SJCRH30 (cell line): ENCODE measurements around the gene HCN1. TPM values are rescaled to one million over a fixed set of nuclear protein-coding genes. Genes with fewer than 3 reads are reported as not detected.

Experiments
- DNase-seq, 2 experiments: peaks; one replicate each; pipeline ENCODE4 v3.0.0-alpha.2; 2015 to 2020
- H3K27ac ChIP-seq: fragments of 250-450 bp; sonication (Bioruptor Pico); 2 replicates; pipeline ENCODE4 v1.5.1; 2020; ENCODE audit warnings: mild to moderate bottlenecking, moderate library complexity
- H3K27me3 ChIP-seq: fragments of 250-450 bp; sonication (Bioruptor Pico); 2 replicates; pipeline ENCODE4 v1.5.1; 2020; ENCODE audit warnings: mild to moderate bottlenecking, moderate library complexity
- H3K36me3 ChIP-seq: fragments of 250-450 bp; sonication (Bioruptor Pico); 2 replicates; pipeline ENCODE4 v1.5.1; 2020; ENCODE audit warnings: mild to moderate bottlenecking, moderate library complexity
- H3K4me1 ChIP-seq: fragments of 250-450 bp; sonication (Bioruptor Pico); 2 replicates; pipeline ENCODE4 v1.5.1; 2020; ENCODE audit warnings: mild to moderate bottlenecking, moderate library complexity
- H3K4me3 ChIP-seq: fragments of 250-450 bp; sonication (Bioruptor Pico); 2 replicates; pipeline ENCODE4 v1.5.1; 2020; ENCODE audit warnings: mild to moderate bottlenecking, moderate library complexity
- H3K9me3 ChIP-seq: fragments of 250-450 bp; sonication (Bioruptor Pico); replicated peaks from 2 replicates; pipeline ENCODE4 v1.5.1; 2020; ENCODE audit warnings: mild to moderate bottlenecking, moderate library complexity
- total RNA-seq: library from RNA; depleted of rRNA; stranded (reverse); fragments of >200 nt; shearing (Covaris generic); gene quantifications from 2 replicates; pipeline ENCODE4 v1.2.3, GENCODE V29; 2014

HCN1 gene
- total RNA-seq, 1 experiment from 2014 or later = under 0.01 TPM

GRCh38 chr5:45261125-45261524, 435.1 kb downstream of the HCN1 start:
- Histone ChIP-seq H3K36me3 (no peaks in the 10 kb centered on the region), H3K27ac (no peak overlapping the region), H3K4me1 (no peaks in the 10 kb centered on the region), H3K9me3 (no peaks in the 10 kb centered on the region), H3K27me3 (no peaks in the 10 kb centered on the region; the same call in 1 of the 2 replicates), H3K4me3 (no peak overlapping the region)
- DNase-seq = no peak

GRCh38 chr5:45260292-45260691, 435.9 kb downstream of the HCN1 start:
- Histone ChIP-seq H3K9me3 (no peaks in the 10 kb centered on the region), H3K27ac (no peak overlapping the region), H3K36me3 (no peaks in the 10 kb centered on the region), H3K4me3 (no peak overlapping the region), H3K27me3 (no peaks in the 10 kb centered on the region; the same call in 1 of the 2 replicates), H3K4me1 (no peaks in the 10 kb centered on the region)
- DNase-seq = no peak

- no peak overlapping the region for H3K4me3 ChIP-seq
- no peaks in the 10 kb centered on the region for H3K36me3 ChIP-seq
- H3K27ac ChIP-seq = no peak overlapping the region
- no peaks in the 10 kb centered on the region for H3K27me3 ChIP-seq
- H3K9me3 ChIP-seq = no peaks in the 10 kb centered on the region; the same call in 1 of the 2 replicates
- DNase-seq = no peak
- no peaks in the 10 kb centered on the region for H3K4me1 ChIP-seq
Observed at GRCh38 chr5:45252978-45253377, 443.2 kb downstream of the HCN1 start.

GRCh38 chr5:45252541-45252940, 443.6 kb downstream of the HCN1 start:
- Histone ChIP-seq H3K36me3 (no peaks in the 10 kb centered on the region), H3K27me3 (no peaks in the 10 kb centered on the region), H3K9me3 (no peaks in the 10 kb centered on the region; the same call in 1 of the 2 replicates), H3K4me1 (no peaks in the 10 kb centered on the region), H3K4me3 (no peak overlapping the region), H3K27ac (no peak overlapping the region)
- no peak for DNase-seq

- no peaks in the 10 kb centered on the region for H3K36me3 ChIP-seq
- H3K27me3 ChIP-seq = no peaks in the 10 kb centered on the region
- no peaks in the 10 kb centered on the region for H3K4me1 ChIP-seq
- no peak overlapping the region for H3K4me3 ChIP-seq
- no peaks in the 10 kb centered on the region for H3K9me3 ChIP-seq
- DNase-seq = no peak
- H3K27ac ChIP-seq = no peak overlapping the region
Observed at GRCh38 chr5:45225571-45226031, 470.6 kb downstream of the HCN1 start.

GRCh38 chr5:45205403-45205961, 490.7 kb downstream of the HCN1 start:
- no peaks in the 10 kb centered on the region for H3K4me1 ChIP-seq
- no peaks in the 10 kb centered on the region for H3K36me3 ChIP-seq
- no peaks in the 10 kb centered on the region for H3K9me3 ChIP-seq
- no peak overlapping the region for H3K27ac ChIP-seq
- DNase-seq = no peak
- no peak overlapping the region for H3K4me3 ChIP-seq
- 0 out of 2 replicates have a peak, but pooled peaks cover 2% of the 10 kb centered on the region for H3K27me3 ChIP-seq
